GM21576 (cell line): Measurements from ENCODE around the gene MFSD6.
A peak's percentile ranks its signal among the peaks of the same experiment; 100 is the strongest.
"Not testable (repeated sequence)": the region's sequence is repeated elsewhere in the genome, so short reads cannot be mapped to it uniquely, and the experiment has no call there.

Source experiments
- ATAC-seq: cut with Tn5 transposase; IDR thresholded peaks from one replicate; pipeline ENCODE4 v1.9.1; 2021; ENCODE audit warnings: mild to moderate bottlenecking, moderate library complexity; ENCODE audit not compliant: unreplicated experiment

The MFSD6 gene

DNA sequence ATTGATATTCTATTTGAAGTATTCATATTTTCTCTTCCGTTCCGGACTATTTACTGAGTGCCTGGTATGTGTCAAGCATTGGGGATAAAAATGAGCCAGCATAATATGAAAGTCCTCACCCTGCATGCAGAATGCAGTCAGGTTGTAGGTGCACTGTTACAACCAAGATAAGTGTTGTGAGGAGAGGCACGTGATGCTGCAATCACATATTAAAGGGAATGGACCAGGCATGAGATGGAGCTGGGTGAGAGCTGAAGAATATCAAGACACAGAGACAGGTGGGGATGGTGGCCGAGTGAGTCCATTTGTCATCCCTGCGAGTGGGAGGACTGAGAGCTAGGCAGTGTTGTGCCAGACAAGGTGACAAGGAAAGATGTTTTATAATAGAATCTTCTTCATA, 52.3 kb downstream of the MFSD6 start:
- ATAC-seq: no peak

DNA sequence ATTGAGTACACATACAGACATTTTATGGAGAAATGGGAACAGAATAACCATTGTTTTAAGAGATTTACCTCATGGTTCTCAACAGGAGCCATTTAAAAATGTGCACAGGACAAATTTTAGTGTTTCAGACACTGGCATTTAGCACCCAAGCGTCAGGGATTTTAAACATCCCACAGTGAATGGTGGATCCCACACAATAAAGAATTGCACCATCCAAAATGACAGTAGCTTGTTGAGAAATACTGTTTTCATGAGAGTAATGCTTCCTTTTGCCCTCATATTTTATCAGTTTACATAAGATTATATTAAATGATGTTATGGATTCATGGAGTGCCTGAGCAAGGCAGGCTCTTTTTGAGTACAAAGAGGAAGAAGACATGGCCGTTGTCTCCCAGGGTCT, 54.0 kb downstream of the MFSD6 start:
- no peak for ATAC-seq

DNA sequence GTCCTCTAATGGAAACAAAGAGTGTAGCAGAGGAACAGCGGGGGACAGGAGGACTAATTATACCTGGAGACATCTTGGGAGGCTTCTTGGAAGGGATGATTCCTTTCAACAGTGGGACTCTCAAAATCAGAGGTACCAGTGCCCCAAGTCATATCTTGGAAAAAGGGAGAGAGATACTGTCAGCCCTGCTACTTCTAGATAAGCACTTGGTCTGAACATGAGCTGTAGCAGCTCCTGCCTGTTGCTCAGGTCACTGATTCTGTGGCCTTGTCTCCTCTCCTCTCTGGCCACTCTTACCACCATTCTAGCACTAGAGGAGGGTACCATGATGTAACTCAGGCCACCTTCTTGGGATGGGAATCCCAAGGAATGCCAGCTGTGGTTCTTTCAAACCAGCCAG, 54.5 kb downstream of the MFSD6 start:
- no peak for ATAC-seq

DNA sequence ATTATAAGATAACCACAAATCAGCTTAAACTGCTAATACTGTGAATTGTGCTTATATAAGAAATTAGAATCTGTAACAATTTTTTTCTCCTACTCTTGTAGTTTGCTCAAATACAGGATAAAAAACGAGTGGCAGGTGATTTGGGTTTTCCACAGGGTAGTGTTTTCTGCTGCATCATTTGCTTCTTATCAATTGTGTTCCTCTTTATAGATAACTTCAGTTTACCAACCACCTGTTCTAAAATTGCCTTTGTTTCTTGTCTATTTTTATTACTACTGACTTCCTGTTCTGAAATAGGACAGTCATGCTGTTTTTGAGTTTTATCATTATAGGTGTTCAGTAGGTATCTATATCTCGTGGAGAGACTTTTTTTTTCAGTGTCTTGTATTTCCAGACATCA, 56.9 kb downstream of the MFSD6 start:
- ATAC-seq: peak; percentile 67

DNA sequence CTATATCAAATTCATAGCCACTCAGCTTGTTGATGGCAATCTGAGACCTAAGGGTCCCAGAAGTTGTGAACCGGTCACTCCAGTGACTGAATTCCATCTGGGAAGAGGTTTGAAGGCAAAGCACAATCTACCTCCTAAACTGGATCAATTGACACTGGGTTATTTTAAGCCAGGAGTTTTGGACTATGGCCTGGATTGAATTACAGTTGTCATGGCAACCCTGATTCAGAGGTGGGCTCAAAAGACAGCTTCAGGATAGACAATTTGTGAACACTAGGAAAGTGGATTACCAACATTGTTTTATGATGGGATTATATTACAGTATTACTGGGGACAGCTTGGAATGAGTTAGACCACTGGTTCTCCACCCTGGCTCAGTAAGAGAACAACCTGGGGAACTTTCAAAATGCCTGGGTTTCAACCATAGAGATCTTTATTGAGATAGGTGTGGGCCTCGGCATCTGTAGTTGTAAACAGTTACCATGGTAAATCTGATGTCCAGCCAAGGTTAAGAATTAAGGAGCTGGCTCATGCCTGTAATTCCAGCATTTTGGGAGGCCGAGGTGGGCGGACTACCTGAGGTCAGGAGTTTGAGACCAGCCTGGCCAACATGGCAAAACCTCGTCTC, 58.8 kb downstream of the MFSD6 start:
- no peak for ATAC-seq

DNA sequence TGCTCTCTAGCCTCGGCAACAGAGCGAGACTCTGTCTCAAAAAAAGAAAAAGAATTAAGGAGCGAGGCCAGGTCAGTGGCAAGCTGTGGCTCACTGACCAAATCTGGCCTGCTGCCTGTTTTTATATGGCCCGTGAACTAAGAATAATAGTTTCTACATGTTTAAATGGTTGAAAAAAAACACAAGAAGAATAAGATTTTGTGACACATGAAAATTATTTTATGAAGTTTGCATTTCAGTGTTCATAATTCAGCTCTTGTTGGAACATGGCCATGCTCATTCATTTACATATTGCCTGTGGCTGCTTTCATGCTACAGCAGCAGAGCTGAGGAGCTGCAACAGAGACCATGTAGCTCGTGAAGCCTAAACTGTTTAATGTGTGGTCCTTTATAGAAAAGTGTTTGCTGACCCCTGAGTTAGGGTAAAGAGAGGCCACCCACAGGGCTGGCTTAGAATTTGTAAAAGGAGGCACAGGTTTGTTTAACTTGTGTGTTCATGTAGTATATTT, 59.5 kb downstream of the MFSD6 start:
- ATAC-seq: no peak

DNA sequence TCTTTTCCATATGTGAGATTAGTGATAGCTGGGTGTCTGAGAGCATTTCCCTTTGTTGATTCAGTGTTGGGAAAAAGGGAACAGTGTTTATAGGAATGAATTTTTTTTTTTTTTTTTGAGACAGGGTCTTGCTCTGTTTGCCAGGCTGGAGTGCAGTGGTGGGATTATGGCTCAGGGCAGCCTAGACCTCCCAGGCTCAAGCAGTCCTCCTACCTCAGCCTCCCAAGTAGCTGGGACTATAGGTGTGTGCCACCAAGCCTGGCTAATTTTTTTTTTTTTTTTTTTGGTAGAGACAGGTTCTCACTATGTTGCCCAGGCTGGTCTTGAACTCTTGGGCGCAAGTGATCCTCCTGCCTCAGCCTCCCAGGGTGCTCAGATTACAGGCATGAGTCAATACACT, 60.2 kb downstream of the MFSD6 start:
- not testable (repeated sequence) for ATAC-seq

DNA sequence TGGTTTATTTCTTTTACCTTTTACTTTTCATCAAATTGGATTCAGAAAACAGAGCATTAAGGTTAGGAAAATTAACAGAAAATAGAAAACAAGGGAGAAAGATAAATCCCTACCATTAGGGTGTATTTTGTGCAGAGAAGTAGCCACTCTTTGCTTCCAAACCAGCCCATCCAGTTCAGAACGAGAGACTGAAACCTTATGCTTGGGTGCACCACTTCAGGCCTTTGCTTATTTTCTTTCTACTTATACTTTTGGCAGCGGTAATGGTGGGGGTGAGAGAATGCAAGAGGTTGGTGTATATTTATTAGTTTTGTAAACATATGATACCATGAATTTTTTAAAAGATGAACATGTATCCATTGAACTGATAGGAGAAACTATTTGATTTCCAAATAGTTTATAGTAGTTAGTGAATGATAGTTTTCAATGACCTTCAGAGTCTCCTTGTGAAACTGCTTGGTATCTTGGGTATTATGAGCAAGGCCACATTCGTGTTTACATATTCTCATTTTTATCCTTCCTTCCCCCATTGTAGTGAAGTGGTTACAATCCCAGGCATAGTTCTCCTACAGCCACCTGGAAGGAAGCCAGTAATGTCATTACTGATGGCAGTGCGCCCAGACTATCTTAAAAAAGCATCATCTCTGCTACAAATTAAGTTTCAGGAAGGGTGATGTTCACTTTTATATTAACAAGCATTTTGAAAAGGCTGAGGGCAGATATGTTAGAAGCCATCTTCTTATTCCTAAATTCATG, 60.8 kb downstream of the MFSD6 start:
- ATAC-seq: peak; percentile 38

DNA sequence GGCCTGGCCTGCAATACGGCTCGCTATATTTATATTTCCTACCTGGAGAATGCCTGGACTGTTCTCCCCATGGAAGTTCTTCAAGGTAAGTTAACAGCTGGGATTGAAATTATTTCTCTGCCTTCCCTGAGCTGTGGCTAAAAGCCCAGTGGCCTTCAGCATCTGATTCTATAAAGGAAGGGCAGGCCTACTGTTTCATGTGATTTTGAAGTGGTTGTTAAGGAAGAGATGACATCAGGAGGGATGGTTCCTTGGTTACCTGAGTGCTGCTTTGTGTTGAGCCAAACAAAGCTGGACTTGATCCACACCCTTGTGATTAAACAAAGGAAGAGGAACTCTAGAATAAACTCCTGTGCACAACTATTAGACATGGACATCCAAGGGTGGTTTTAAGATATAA, 61.6 kb downstream of the MFSD6 start:
- no peak for ATAC-seq

DNA sequence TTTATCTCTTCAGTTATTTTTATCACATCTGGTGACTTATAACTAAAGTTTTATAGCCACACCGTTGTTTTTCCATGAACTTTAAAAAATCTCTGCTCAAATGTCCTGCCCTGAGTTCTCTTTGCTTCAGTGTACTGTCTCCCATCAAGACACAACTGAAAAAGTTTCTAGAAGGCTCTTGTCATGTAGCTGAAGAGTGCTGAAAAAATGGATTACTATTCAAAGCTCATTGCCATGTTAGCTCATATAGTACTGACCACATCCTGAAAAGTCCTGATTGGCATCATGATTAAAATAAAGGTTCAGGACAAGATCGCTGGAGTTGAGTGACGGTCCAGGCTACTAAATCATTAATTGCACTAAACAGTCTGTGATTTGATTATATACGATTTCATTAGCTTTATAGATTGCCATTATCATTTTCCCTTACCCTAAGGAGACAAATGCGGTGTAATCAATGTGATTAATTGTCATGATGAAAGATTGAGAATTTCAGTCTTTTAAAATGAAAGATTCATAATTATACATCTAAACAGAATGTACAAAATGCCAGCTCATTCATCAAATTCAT, 62.2 kb downstream of the MFSD6 start:
- no peak for ATAC-seq

DNA sequence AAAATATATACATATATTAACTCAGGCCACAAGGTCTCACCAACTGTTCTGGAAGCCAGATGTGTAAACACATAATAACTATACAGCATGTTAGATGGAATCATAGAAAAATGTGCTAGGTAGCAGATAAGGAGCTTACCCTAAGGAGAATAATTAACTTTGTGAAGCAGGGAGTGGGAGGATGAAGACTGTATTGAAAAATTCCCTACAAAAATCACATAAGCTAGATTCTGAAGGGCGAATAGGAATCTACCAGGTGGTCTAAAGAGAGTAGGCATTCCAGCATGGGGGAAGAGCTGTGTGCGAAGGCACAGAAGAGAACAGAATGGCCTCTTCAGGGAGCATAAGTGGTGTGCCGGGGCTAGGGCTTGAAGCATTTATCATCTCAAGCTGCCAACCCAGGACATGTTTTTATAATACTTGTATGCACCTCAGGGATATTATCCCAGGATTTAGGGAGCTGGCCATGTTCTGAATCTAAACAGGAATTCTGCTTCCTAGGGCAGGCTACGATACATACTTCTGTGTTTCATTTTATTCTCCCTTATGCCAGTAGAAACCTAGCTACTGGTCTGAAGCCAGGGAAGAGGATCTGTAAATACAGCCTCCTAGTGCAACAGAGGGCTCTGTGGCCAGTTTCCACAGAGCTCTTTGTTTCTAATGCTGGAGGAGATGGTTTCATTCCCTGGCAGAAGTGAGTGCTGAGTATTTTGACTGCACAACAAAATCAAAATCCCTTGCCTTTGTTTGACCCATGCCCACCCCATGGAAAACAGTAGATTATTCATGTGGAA, 69.7 kb downstream of the MFSD6 start:
- no peak for ATAC-seq

DNA sequence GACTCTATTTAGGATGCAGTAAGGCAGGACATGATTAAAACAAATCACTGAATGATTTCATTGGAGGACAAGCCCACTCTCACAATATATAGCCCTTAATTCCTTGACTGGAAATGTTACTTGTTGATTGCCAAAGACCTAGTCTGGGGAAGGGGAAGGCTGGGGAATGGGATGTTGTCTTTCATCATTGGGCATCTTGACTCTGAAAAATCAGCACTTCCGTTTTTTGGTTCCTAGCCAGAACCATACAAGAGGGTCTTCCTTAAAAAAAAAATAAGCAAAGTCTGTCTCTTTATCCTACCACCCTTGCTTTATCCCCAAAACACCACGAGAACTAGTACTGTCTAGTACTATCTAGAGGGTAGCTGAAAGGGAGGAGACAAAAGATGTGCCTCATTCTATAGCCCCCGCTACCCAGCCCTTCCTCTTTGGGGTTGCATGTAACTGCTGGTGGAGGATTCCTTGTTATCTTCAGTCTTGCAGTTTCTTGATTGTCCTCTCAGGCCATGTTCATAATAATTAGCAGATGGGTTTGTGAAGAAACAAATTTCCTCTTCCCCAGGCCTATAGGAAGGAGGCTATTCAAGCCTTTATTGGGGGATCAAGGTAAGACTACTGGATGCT, 70.5 kb downstream of the MFSD6 start:
- ATAC-seq: no peak

DNA sequence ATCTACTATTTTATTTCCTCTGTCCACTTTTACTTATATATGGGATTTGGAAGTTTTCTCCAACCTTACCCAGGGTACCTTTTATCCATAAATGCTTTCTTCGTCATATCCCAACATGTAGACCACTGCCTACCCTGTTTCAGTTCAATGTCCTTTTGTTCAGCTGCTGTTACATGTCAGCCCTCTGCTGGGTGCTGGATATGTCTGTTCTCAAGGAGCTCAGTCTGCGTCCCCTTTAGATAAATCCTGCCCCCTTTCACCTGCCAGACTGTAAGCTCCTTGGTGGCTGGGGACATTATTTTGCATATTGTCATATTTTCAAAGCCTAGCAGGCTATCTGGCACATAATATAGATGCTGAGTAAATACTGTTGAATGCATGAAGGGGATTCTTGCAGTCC, 73.2 kb downstream of the MFSD6 start:
- ATAC-seq: no peak

DNA sequence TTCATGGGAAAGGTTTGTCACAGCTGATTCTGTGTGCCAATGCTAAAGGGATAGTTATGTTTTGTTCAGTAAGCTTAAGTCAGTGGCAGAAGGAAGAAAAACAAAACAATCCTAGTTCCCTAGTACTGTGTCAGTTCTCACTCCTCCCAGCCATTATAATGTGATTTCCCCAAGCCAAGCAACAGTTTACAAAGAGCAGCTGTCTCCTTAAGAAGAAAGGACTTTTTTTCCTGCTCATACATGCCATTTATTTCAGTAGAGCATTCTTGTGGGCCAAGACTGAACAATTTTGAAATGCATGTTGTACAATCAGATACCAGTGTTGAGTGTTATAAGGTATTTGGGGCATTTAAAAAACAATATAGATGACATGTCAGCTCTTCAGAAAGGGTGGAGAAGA, 74.3 kb downstream of the MFSD6 start:
- ATAC-seq: no peak

DNA sequence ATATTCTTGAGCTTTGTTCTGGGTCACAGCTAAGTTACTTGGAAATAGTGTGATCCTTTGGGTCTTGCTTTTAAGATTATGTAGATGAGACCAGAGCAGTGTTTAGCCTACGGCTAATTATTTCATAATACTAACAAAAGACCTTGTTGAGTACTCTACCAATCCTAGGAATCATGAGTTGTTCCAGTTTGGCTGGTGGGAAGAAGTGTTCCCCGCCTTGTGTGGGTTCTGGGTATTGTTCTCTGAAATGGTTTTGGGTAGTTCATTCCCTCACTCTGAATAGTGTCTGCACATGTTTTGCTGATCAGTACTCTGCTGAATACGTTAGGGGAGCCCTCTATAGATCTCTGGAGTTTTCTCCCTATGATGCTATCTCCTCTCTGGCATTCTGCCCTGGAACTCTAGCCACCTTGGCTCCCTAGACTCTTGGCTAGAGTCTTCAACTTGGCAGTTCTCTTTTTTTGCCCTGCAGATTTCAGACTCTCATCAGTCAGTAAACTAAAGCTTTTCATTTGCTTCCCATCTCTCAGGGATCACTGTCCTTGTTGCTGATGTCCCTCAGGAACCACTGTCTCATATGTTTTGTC, 78.0 kb downstream of the MFSD6 start:
- ATAC-seq: no peak

DNA sequence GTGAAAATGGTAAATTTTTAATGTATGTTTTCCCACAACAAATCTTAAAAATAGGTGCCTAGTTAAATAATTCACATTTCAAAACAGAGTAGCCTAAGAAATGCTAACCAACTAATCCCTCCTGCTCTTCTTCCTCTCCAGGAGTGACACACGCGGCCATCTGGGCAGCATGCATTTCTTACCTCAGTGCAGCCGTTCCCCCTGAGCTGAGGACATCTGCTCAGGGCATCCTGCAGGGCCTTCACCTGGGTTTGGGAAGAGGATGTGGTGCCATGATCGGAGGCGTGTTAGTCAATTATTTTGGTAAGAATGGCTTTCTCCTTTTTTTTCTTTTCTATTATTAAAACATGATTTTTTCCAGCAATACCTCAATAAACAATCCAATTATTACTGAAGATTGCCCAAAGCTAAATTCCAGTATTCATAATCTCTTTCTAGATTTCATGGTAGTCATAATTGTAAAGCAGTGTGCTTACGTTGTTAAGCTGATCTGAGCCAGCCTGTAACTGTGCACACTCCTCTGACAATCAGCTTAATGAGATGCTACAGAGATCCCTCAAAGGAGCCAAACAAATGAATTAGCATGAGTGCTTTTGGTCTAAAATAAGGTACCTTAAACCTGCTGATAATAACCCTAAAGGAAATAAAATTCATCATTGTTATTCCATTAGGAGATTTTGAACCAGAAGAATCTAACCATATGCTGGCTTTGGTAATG, 80.5 kb downstream of the MFSD6 start:
- no peak for ATAC-seq

DNA sequence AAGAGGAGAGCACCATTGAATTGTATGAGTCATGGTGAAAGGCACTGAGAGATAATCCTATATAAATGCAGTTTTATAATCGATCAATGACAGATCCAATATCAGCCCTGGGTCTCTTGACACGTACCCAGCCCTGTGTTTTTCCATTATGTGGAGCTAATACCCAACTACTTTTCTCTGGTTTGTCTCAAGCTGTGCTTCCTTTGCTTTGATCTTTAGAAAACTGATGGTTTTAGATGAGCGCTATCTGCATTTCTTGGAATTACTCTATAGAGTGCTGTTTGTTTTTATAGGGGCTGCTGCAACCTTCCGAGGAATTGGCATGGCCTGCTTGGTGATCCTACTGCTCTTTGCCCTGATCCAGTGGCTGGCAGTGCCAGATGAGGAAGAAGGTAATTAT, 81.3 kb downstream of the MFSD6 start:
- no peak for ATAC-seq

DNA sequence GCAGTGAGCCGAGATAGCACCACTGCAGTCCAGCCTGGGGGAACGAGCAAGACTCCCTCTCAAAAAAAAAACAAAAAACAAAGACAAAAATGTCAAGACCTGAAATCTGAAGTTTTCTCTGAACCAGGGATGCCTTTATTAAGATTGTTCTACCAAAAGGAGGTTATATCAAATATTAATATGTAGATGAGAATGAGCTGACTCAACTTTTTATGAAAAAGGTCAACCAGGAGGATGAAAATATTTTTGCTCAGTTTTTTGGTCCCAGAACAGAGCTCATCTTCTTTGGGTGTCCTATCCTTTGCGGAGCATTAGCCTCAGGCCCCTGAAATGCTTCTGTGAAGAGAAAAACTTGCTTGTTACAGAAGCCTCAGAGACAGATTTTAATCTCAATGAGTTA, 82.3 kb downstream of the MFSD6 start:
- no peak for ATAC-seq

DNA sequence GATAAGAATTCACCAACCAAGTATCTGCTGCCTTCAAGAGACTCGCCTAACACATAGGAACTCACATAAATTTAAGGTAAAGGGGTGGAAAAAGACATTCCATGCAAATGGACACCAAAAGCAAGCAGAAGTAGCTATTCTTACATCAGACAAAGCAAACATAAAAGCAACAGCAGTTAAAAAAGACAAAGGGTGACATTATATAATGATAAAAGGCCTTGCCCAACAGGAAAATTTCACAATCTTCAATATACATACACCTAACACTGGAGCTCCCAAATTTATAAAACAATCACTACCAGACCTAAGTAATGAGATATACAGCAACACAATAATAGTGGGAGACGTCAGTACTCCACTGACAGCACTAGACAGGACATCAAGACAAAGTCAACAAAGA, 84.9 kb downstream of the MFSD6 start:
- ATAC-seq: no peak
